Hypothalamus (tissue), 51 donors: Measurements from ENCODE around the gene CPNE4.

Experiments
- DNase-seq, 51 donors: peaks; one replicate each; lab custom pipeline; 2025; lab: John Stamatoyannopoulos, UW

CPNE4 gene

DNA sequence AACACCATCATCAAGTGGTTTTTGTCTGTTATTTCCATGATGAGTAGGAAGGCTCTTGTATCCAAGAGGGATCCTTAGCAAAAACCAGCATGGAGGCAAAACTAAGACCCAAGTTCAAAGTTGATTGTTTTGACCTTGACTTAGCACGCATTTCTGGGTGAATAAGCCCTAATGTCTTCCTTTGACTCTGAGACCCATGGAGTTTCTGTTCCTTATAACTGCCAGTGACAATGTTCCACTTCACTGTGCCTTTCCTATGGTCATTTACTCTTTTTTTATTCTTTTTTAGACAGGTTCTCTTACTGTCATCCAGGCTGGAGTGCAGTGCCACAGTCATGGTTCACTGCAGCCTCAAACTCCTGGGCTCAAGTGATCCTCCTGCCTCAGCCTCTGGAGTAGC, 413.8 kb downstream of the CPNE4 start:
- DNase-seq, result no peak

DNA sequence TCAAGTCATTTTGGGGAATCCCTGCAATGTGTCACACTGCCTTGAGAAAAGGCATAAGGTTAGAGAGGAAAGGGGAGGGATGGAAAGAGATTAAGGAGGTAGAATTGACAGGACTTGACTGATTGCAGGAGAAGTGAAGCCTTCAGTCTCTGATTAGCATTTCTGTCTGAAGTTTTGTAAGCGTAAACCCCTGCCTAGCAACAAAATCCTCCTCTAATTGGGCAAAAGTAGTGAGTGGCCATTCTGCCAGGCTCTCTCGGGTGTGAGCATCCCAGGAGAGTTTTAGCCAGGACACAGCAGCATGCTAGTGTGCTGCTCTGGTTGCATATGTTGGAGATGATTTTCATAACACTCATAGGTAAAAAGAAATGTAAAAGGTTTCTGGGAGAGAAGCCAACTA, 415.0 kb downstream of the CPNE4 start:
- no peak for DNase-seq

DNA sequence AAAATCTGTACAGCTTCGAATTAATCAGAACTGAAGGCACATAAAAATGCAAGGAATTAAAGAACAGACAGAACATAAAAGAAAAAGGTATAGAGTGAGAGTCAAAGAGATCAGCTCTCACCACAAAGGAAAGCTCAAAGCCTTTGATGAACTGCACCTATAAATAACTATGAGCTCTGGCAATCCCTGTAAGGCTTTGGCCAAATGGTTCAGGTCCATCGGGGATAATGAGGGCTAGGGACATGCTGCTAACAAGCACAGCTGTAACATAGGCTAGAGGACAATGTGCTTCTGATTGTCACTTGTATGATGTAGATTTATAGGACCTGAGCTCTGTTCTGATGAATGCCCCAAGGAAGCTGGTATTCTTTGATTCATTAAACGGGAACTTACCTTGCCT, 418.1 kb downstream of the CPNE4 start:
- no peak for DNase-seq

DNA sequence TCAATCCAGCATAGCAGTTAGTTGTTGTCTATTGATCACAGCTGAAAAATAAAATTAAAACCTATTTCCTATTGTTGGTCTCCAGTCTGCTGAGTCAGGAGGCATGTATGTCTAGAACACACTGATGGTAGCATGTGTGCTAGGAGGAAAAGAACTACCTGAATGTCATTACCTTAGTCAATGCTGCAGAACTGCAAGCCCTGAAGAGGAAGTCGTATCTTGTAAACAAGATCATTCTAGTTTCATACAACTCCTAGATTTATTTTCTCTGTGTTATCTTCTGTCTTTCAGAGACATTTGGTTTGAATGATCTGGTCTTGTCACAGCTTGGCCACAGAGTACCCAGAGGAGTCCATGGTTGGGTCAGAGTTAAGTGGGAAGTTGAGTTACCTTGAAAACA, 422.1 kb downstream of the CPNE4 start:
- no peak for DNase-seq

DNA sequence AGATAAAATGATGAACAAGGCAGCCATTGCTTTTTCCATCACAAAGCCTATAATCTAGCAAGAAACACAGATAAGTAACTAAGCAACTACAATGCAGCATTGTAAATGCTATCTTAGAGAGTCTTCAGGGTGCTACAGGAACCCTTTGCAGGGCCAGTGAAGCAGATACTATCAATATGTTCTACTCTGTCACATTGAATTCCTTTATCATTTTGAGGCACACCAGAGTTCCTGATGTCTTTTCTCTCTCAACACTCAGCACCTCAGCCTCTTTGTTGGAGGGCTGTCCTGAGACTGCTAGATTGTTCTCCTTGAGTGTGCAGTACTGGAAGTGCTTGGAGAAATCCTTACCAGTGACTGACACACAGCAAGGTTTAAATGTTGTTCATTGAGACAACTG, 424.6 kb downstream of the CPNE4 start:
- no peak for DNase-seq

DNA sequence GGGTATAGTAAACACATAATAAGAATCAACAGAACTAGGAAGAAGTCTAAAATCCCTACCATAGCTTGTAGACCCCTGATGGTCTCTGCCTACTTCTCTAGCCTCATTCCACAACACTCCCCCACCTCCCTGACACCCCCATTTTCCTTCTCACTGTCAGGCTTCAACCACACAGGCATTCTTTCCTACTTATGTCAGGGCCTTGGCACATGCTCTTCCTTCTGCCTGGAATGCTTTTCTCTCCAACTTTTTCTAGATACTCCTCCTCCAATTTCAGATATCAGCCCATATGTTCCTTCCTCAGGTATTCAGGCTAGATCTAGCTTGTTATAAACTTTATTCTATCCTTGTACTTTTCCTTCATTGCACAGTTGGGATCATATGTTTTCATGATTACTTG, 426.1 kb downstream of the CPNE4 start:
- DNase-seq, result no peak

DNA sequence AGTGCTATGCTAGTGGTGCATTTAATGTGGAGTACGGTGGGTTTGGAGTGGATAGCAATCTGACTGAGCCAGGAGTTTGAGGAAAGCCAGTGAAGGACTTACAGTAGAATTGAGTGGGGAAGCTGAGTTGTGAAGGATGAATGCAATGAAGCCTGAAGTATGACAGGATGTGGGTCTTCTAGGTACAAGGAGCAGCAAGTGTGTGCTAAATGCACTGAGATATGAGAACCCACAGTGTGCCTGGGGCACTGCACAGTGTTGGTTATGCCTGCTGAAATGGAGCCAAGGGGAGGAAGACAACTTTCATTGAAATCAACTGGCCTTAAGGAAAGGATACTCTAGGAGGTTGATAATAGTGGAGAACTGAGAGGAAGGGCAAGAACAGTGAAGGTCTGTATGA, 426.5 kb downstream of the CPNE4 start:
- no peak for DNase-seq

DNA sequence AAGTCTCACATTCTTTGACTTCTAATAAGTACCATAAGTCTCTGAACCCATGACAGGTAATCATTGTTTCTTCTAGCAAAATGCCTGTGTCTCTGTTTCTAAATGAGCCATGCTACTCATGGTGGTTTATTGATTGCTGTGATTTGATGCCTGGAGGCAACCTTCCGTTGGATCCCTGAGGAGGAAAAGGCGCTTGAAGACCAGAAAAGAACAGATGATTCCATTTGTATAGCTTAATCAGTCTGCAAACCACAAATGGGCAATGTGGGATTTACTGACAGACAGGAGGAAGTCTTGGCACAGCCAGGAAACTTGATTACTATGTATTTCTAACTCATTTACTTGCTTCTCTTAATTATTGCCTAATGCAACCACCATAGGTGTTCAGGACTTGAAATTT, 428.9 kb downstream of the CPNE4 start:
- DNase-seq, result no peak

DNA sequence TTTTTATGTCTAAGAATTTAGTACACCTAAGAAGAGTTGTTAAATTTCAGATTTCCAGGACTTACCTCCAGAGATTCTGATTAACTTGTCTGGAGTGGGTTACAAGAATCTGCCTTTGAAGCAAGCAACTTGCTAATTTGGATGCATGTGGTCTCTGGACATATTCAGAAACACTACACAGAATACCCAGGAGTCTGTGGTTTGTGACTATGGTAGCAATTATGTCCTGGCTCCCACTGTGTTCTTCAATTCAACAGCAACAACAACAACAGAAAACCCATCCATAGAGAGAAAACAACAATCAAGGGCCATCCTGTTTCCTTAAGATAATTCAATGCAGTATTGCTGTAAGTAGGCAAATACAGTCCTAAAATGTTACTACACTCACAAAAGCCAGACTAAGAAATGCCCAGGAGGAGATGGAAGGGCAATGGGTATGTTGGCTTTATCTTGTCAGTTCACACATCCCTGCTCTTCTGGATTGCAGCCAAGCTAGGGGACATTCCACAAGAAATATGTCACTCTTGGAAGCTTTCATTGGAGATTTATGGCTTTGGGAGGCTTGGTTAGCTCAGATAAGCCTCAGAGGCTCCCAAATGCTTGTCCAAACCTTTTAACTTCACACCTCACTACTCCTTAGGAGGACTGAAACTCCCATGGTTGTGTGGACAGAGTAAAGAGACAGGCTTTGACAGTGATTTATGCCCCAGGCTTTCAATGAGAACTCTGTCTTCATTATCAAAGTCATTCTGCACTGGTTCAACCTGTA, 432.6 kb downstream of the CPNE4 start:
- no peak for DNase-seq

DNA sequence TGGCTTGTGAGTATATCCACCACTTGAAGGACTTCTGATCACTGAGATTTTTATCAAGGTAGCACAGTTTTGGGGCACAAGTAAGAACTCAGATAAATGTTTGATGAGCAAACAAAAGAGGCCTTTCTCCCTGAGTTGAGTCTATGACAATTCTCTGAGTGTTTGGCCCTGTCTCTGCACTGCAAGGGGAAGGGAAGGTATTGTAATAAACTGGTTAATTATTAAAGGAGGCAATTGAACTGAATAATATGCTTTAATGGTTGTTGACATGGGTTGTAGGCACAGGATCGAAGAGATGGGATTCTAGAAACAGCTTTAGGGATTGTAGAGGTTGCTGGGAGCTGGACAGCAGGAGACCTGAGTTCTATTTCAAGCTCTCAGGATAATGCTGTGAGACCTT, 437.0 kb downstream of the CPNE4 start:
- DNase-seq, result no peak

DNA sequence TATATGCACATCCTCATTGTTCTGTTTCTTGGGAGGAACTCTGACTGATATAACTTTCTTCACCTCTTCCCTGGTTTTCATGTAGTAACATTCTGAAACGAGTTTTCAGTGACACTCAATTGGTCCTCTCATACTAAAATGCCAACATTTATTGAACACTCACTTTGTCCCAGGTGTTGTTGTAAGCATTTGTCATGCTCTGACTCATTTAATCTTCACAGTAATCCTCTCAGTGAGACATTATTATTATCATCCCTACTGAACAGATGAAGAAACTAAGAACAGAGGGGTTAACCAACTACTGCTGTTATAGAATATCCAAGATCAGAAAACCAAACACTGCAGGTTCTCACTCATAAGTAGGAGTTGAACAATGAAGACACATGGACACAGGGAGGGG, 437.9 kb downstream of the CPNE4 start:
- DNase-seq, result no peak

DNA sequence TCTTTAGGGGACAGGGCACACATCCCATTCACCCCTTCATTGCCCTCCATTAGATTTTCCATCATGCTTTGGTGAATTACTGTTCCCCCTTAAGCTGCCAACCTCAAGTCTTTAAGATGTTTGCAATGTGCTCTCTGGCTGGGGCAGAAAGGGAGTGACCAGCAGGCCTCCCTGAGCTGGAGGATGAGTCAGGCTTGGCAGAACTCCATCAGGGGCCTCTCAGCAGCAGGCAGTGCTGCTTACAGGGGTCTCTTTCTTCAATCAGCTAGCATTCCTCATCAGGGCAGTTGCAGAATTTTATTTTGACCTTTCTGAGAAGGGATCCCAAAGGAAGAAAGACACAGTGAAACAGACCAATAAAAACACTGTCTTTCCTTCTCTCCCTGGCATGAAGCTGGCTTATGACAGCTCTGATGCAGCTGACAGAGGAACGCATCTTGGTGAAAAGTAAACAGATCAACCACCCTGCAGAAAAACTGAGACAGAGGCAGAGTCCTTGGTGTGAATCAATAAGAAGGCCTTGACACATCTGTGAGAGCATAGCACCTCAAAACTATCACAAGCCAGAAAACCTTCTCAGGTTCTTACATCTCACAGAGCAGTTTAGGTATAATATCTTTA, 443.3 kb downstream of the CPNE4 start:
- peak in 2 of 51 donors; percentile 0 for DNase-seq

DNA sequence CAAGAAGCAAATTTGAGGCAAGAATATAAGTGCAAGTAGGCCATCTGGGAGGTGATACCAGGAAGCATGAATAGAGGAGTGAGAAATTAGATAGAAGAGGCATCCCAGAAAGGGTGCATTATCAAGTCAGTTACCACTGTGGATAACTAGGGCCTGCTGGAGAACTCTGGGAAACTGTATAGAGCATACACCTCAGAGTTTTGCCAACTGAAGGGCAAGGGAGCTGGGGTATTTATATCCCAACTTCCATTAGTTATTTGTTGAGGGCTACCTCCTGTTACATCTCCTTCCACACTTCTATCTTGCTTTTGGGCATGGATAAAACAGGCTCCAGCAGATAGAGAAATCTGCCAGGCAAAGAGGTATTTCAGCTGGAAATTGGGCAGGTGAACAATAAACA, 448.5 kb downstream of the CPNE4 start:
- no peak for DNase-seq

DNA sequence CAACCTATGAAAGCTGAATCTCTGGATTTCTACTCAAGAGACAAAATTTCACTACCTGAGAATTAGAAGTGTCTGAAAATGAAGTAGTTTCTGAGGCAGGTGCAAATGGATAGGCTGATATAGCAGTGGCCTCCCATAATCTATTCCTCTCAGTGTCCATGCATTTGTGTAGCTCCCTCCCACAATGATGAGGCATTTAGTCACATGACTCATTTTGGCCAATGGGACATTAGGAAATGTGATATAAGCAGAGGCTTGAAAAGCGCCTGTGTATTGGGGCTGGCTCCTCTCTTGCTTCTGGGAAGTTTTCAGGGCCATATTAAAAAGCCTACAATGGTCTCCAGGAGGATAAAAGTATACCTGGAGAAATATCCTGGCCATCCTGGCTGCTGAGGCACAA, 452.4 kb downstream of the CPNE4 start:
- no peak for DNase-seq

DNA sequence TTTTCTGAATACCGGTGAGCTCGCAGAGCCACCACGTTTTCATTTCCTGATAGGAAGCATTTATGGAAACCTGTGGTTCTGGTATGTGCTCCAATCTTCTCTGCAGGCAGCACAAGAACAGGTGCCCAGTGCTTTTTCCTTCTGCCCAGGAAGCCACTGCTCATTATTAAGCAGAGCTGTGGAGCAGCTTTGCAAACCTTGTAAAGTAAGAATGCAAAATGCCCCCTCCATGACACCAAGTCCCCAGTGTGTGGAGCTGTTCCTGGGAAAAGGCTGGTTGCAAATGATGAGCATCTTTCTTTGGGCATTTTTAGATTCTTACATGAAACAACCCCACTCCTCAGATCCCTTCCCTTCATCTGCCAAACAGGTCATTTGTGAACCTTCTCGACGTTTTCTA, 466.4 kb downstream of the CPNE4 start:
- no peak for DNase-seq

DNA sequence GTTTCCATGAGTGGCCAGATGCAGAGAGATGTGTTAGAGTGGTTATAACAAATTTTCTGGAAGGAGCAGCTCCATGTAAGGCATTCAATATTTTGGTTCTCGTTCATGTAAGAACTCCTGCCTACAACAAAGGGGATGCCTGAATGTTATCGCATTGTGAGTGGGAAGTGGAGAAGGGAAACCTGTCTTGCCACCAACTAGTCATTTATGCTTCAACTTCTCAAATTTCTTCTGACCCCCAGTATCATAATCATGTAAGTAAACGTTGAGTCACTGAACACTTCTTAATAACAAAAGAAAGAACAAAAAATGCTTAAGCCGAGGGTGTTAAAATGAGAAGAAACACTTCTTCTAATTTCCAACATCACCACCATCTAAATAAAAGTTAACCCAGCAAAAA, 470.0 kb downstream of the CPNE4 start:
- no peak for DNase-seq

DNA sequence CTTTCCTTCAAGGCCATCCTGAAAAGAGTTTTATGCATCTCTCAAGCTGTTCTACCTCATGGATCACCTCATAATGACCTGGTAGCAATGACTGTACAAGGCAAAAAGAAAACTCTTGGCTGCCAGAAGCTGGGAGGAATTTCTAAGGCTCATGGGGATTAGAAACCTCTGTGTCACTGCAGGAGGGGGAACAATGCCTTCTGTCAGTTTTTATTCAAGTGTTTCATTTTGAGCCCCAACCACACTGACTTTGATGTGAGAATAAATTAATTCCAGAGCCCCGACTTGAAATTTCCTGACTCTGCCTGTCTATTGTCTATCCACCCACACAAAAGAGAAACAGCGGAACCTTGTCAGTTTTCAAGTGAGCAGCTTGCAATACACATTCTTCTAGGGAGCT, 473.3 kb downstream of the CPNE4 start:
- DNase-seq, result peak in 1 of 51 donors; percentile 59

DNA sequence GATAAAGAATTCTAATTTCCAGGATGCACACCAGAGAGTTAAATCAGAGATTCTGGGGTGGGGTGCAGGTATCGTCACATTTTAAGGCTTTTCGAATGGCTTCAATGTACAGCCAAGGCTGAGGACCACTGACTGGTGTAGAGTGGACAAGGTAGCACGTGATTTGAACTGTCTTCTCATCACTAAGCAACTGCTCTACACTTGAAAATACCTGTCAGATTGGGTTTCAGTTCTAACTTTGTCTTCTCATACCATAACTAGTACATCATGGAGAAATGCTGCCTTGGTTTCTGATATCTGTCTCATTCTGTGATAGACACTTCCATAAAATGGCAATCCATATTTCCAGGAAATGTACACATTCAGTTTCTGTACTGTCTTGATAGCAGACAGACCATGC, 474.0 kb downstream of the CPNE4 start:
- no peak for DNase-seq

DNA sequence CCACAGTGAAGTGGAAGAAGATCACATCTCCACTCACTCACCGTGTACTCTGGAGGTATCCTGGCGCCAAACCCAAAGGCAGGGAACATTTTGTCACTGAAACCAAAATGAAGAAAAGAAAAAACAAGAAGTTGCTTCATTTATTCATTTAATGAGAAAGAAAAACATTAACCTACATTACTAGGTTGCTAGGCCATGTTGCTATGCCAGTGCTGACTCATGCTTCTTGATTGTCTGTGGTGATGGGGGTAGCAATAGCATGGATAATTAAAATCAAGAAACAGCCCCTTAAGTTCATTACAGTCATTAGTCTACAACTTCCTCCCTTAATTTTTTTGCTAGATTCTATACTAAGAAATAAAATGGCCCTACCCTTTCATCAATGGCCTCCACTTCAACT, 479.4 kb downstream of the CPNE4 start:
- DNase-seq, result no peak

DNA sequence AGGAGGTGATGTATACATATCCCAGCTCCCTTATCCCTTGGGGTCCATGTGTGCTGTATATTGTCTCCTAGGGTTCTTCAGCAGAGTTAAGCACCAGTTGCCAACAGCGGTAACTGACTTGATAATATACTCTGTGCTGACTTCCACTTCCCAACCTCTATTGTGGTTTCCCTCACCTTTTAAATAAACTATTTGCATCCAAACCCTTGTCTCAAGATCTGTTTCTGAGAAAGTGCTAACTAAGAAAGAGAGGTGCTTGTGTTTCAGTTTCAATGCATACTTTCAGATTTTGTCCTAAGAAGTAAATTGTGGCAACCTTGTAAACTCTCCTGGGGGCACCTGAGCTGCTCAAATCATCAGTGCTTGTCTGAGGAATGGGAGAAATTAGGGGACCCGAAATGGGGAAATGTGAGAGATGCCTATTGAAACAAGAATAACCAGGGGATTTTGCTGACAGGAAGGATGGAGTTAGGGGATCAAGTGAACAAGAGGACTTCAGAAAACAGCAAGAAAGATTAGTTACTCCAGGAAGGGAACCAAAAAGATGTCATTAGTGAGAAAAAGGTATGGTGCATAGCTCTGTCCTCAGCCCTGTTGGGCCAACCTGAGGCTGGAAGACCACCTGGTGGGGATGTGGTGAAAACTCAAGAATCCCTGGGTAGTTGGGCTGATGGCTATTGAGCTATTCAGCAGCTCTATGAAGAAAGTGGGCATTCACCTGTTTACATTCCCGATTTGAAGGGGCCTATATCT, 481.1 kb downstream of the CPNE4 start:
- no peak for DNase-seq

DNA sequence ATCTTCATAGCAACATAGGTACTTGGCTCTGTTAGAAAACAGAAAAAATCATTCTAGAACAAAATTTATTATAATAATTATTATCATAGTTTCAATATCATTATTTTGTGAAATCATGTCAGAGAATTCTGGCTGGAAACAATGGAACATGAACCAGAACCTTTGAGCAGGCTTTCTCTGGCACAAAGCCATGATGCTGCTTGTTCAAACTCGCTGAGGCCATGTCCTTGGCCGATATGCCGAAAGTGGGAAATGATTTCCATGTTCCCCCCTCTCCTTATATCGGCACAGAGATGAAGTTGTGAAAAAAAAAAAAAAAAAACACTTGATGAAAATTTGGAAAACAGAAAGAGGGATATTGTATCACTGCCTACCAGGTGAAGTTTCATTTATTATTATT, 483.1 kb downstream of the CPNE4 start:
- DNase-seq, result no peak
